ENCODE measurements around the gene TOGARAM2.

Gene TOGARAM2

DNA sequence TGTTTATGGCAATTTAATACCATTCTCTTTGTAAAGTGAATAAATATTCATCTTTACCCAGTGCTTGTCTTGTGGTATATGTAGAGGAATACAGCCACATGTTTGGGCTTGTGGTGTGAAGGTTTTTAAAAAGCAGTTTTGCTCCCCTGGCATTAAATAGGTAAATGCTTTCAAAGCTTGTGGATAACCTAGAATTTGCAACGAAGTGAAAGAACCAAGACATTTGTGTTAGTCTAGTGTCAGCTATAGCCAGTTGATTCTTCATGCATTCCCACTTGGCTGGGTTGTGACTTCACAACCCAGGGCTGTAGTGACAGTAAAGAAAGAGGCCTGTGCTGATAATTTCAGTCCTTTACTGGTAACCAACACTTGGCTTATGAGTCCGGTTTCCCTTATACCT lies 32.9 kb upstream of the TOGARAM2 start:
- Histone ChIP-seq H3K4me3 (ENCODE audit: low read depth, low read length) (no peak overlapping the region), H3K36me3 (ENCODE audit: control insufficient read depth in 2 of 2, insufficient read depth in 1 of 2, low read length in 2 of 2) (peaks cover 44 to 64% of the 10 kb centered on the region in 2 experiments), H3K27ac (ENCODE audit: extremely low read depth, low read depth, low read length) (no peak overlapping the region), H3K4me1 (ENCODE audit: control insufficient read depth, insufficient read depth, low read length) (no peaks in the 10 kb centered on the region), H3K9me3 (ENCODE audit: control insufficient read depth, insufficient read depth, low read depth, low read length) (no peaks in the 10 kb centered on the region)
- TF ChIP-seq ZFHX2 (tag by site-specific recombination; conservative IDR thresholded peaks at IDR 0.05) (no peak), ZNF221 (tag by site-specific recombination; IDR thresholded peaks at IDR 0.05; ENCODE audit: borderline replicate concordance) (no peak), ZNF23 (tag by site-specific recombination; IDR thresholded peaks at IDR 0.05; ENCODE audit: borderline replicate concordance) (no peak), ZNF530 (tag by site-specific recombination; IDR thresholded peaks at IDR 0.05; ENCODE audit: low read depth) (no peak), ZSCAN4 (tag by site-specific recombination; IDR thresholded peaks at IDR 0.05) (no peak), KLF9 (tag by site-specific recombination; IDR thresholded peaks at IDR 0.05; ENCODE audit: low read depth) (no peak), ZNF658 (tag by site-specific recombination; IDR thresholded peaks at IDR 0.05) (no peak), ZSCAN23 (tag by site-specific recombination; IDR thresholded peaks at IDR 0.05) (no peak), EGR2 (tag by site-specific recombination; IDR thresholded peaks at IDR 0.05; ENCODE audit: low read depth) (no peak), ZNF202 (tag by site-specific recombination; IDR thresholded peaks at IDR 0.05; ENCODE audit: borderline replicate concordance) (no peak), ZNF514 (tag by site-specific recombination; IDR thresholded peaks at IDR 0.05) (no peak), PRDM6 (tag by site-specific recombination; IDR thresholded peaks at IDR 0.05) (no peak), ZNF394 (tag by site-specific recombination; IDR thresholded peaks at IDR 0.05; ENCODE audit: borderline replicate concordance) (no peak), ZNF518A (tag by site-specific recombination; conservative IDR thresholded peaks at IDR 0.05; ENCODE audit: low read depth) (no peak), ZNF423 (tag by site-specific recombination; IDR thresholded peaks at IDR 0.05) (no peak), ZFP37 (tag by site-specific recombination; IDR thresholded peaks at IDR 0.05) (no peak), ZIC2 (tag by site-specific recombination; IDR thresholded peaks at IDR 0.05) (no peak), ZXDB (tag by site-specific recombination; IDR thresholded peaks at IDR 0.05) (no peak), PBX3 (CRISPR knock-in tag; IDR thresholded peaks at IDR 0.05) (no peak), ZNF549 (tag by site-specific recombination; IDR thresholded peaks at IDR 0.05) (no peak)
- CTCF ChIA-PET = no interaction called here
- POLR2A ChIA-PET = interaction anchor here (0.6 to 0.7 kb wide), 3 partner anchors 45 to 973 kb away, joined by 3 to 5 read pairs (median 3); partner anchors contain the start of gene ALK
